SU-DHL-6 (cell line): Measurements from ENCODE around the gene PIP5K1B.

Source experiments
- H2AFZ ChIP-seq: fragments of 200-600 bp; sonication (generic); 2 replicates; pipeline ENCODE4 v1.6.1; 2014; ENCODE audit warnings: low read depth, mild to moderate bottlenecking, moderate library complexity, mixed read lengths, antibody characterized with exemption, low read length; ENCODE audit not compliant: severe bottlenecking
- H3F3A ChIP-seq: fragments of 200-600 bp; shearing (Covaris generic); 2 replicates; pipeline ENCODE4 v1.6.0; 2016; ENCODE audit warnings: antibody characterized with exemption, mild to moderate bottlenecking; ENCODE audit not compliant: insufficient read depth
- H3K27ac ChIP-seq: fragments of 200-600 bp; sonication (generic); 2 replicates; pipeline ENCODE4 v1.5.1; 2016; ENCODE audit warnings: low read depth, mild to moderate bottlenecking, low read length, moderate library complexity, mixed read lengths
- H3K27me3 ChIP-seq: fragments of 200-600 bp; sonication (generic), shearing (Covaris generic); 2 replicates; pipeline ENCODE4 v1.6.0; 2014; ENCODE audit warnings: mild to moderate bottlenecking, low read length
- H3K36me3 ChIP-seq: fragments of 200-600 bp; sonication (generic); 2 replicates; pipeline ENCODE4 v1.6.1; 2014; ENCODE audit warnings: mild to moderate bottlenecking, low read length, mixed read lengths
- H3K4me2 ChIP-seq: fragments of 300-600, 200-600 bp; shearing (Covaris generic), sonication (generic); 2 replicates; pipeline ENCODE4 v1.6.0; 2014; ENCODE audit warnings: low read length, low read depth, mild to moderate bottlenecking; ENCODE audit not compliant: poor library complexity, severe bottlenecking
- H3K4me3 ChIP-seq: fragments of 200-600 bp; sonication (generic); 2 replicates; pipeline ENCODE4 v1.5.1; 2014; ENCODE audit warnings: antibody characterized with exemption, low read length, mild to moderate bottlenecking, mixed read lengths; ENCODE audit not compliant: insufficient read depth, poor library complexity, severe bottlenecking
- H3K79me2 ChIP-seq: fragments of 200-600 bp; sonication (generic); 2 replicates; pipeline ENCODE4 v1.6.1; 2014; ENCODE audit warnings: mild to moderate bottlenecking, low read length, moderate library complexity; ENCODE audit not compliant: insufficient read depth
- H3K9ac ChIP-seq: fragments of 200-600 bp; sonication (generic); 2 replicates; pipeline ENCODE4 v1.7.0; 2014; ENCODE audit warnings: mild to moderate bottlenecking, low read length
- H3K9me2 ChIP-seq: fragments of 200-600 bp; sonication (generic); replicated peaks from 2 replicates; pipeline ENCODE4 v1.6.1; 2014; ENCODE audit warnings: low read length; ENCODE audit not compliant: insufficient read depth
- H3K9me3 ChIP-seq: fragments of 200-600 bp; sonication (generic); 2 replicates; pipeline ENCODE4 v1.6.1; 2014; ENCODE audit warnings: low read length, mixed read lengths; ENCODE audit not compliant: insufficient read depth
- H4K20me1 ChIP-seq: fragments of 200-600 bp; sonication (generic); 2 replicates; pipeline ENCODE4 v1.6.1; 2014; ENCODE audit warnings: low read depth, mild to moderate bottlenecking, antibody characterized with exemption, low read length, moderate library complexity, mixed read lengths
- EZH2phosphoT487 ChIP-seq: fragments of 200-600 bp; sonication (generic), shearing (Covaris generic); conservative IDR thresholded peaks from 2 replicates; pipeline ENCODE4 v1.6.1; 2018; ENCODE audit warnings: mild to moderate bottlenecking, antibody characterized with exemption, low read length, moderate library complexity, mixed read lengths
- TF ChIP-seq, protein P1 (sequence below): fragments of 200-600 bp; sonication (generic); IDR thresholded peaks from one replicate; pipeline ENCODE4 v1.5.1; 2017; ENCODE audit warnings: antibody characterized with exemption, mild to moderate bottlenecking, low read length, moderate library complexity; ENCODE audit not compliant: insufficient read depth, poor library complexity, severe bottlenecking

PIP5K1B gene

GRCh38 chr9:68780720-68781119 is 75.7 kb downstream of the PIP5K1B start:
- no peaks in the 10 kb centered on the region; the same call in 1 of the 2 replicates for H3K36me3 ChIP-seq
- H3K27me3 ChIP-seq: no peaks in the 10 kb centered on the region
- H2AFZ ChIP-seq: no peak overlapping the region
- no peaks in the 10 kb centered on the region; the same call in 1 of the 2 replicates for H3F3A ChIP-seq
- TF ChIP-seq EZH2phosphoT487: no peak
- TF ChIP-seq, protein P1, sequence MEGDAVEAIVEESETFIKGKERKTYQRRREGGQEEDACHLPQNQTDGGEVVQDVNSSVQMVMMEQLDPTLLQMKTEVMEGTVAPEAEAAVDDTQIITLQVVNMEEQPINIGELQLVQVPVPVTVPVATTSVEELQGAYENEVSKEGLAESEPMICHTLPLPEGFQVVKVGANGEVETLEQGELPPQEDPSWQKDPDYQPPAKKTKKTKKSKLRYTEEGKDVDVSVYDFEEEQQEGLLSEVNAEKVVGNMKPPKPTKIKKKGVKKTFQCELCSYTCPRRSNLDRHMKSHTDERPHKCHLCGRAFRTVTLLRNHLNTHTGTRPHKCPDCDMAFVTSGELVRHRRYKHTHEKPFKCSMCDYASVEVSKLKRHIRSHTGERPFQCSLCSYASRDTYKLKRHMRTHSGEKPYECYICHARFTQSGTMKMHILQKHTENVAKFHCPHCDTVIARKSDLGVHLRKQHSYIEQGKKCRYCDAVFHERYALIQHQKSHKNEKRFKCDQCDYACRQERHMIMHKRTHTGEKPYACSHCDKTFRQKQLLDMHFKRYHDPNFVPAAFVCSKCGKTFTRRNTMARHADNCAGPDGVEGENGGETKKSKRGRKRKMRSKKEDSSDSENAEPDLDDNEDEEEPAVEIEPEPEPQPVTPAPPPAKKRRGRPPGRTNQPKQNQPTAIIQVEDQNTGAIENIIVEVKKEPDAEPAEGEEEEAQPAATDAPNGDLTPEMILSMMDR: no peak
- H3K79me2 ChIP-seq: peaks cover 35% of the 10 kb centered on the region
- no peaks in the 10 kb centered on the region for H3K9me3 ChIP-seq
- H3K4me3 ChIP-seq: peak overlapping the region; percentile 94
- H3K4me2 ChIP-seq: peak overlapping the region; percentile 89
- H3K27ac ChIP-seq: no peak overlapping the region
- peak overlapping the region; percentile 77 for H3K9ac ChIP-seq
- H3K9me2 ChIP-seq: no peaks in the 10 kb centered on the region
- peaks cover 10% of the 10 kb centered on the region; the same call in 1 of the 2 replicates for H4K20me1 ChIP-seq

DNA sequence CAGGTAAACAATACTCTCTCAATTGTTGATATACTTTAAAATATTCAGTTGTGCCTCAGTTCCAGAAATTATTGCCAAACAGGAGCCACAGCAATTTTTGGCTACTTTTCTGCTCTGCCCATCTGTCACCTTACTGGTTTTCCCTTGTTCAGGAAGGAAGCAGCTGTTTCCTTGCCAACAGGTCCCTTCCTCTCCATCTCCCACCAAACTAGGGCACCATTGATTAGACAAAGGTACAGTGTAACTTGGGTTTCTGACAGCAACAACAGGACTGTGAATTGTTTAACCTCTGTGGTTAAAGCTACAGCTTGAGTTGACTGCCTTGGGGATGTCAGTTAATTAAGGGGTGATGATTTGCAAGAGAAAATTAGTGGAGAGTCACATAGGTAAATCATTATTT is 76.9 kb downstream of the PIP5K1B start:
- TF ChIP-seq, protein P1: no peak
- no peak for TF ChIP-seq EZH2phosphoT487
- Histone ChIP-seq H3K27ac (no peak overlapping the region), H3F3A (no peaks in the 10 kb centered on the region; the same call in 1 of the 2 replicates), H3K4me2 (peak overlapping the region; percentile 89), H3K9ac (no peak overlapping the region), H2AFZ (no peak overlapping the region), H3K9me3 (no peaks in the 10 kb centered on the region), H3K4me3 (peak overlapping the region; percentile 6), H4K20me1 (peaks cover 10% of the 10 kb centered on the region; the same call in 1 of the 2 replicates), H3K79me2 (peaks cover 35% of the 10 kb centered on the region), H3K9me2 (no peaks in the 10 kb centered on the region), H3K27me3 (no peaks in the 10 kb centered on the region), H3K36me3 (no peaks in the 10 kb centered on the region; the same call in 1 of the 2 replicates)

GRCh38 chr9:68782546-68782945 is 77.5 kb downstream of the PIP5K1B start:
- H3K36me3 ChIP-seq: no peaks in the 10 kb centered on the region; the same call in 1 of the 2 replicates
- no peak overlapping the region for H3K27ac ChIP-seq
- H3K79me2 ChIP-seq: peaks cover 35% of the 10 kb centered on the region
- H3K9ac ChIP-seq: no peak overlapping the region
- H3K27me3 ChIP-seq: no peaks in the 10 kb centered on the region
- no peak for TF ChIP-seq EZH2phosphoT487
- TF ChIP-seq, protein P1: no peak
- H3K9me2 ChIP-seq: no peaks in the 10 kb centered on the region
- peak overlapping the region; percentile 89 for H3K4me2 ChIP-seq
- no peak overlapping the region for H3K4me3 ChIP-seq
- peaks cover 10% of the 10 kb centered on the region; the same call in 1 of the 2 replicates for H4K20me1 ChIP-seq
- H3K9me3 ChIP-seq: no peaks in the 10 kb centered on the region
- H3F3A ChIP-seq: no peaks in the 10 kb centered on the region; the same call in 1 of the 2 replicates
- H2AFZ ChIP-seq: no peak overlapping the region
